ENCODE results near the gene FAM118A. TPM values are rescaled to one million over a fixed set of nuclear protein-coding genes. Genes with fewer than 3 reads are reported as not detected.
"Not testable (repeated sequence)": the region's sequence is repeated elsewhere in the genome, so short reads cannot be mapped to it uniquely, and the experiment has no call there.

Gene FAM118A
- total RNA-seq, 1 donor: 21.7 TPM

DNA sequence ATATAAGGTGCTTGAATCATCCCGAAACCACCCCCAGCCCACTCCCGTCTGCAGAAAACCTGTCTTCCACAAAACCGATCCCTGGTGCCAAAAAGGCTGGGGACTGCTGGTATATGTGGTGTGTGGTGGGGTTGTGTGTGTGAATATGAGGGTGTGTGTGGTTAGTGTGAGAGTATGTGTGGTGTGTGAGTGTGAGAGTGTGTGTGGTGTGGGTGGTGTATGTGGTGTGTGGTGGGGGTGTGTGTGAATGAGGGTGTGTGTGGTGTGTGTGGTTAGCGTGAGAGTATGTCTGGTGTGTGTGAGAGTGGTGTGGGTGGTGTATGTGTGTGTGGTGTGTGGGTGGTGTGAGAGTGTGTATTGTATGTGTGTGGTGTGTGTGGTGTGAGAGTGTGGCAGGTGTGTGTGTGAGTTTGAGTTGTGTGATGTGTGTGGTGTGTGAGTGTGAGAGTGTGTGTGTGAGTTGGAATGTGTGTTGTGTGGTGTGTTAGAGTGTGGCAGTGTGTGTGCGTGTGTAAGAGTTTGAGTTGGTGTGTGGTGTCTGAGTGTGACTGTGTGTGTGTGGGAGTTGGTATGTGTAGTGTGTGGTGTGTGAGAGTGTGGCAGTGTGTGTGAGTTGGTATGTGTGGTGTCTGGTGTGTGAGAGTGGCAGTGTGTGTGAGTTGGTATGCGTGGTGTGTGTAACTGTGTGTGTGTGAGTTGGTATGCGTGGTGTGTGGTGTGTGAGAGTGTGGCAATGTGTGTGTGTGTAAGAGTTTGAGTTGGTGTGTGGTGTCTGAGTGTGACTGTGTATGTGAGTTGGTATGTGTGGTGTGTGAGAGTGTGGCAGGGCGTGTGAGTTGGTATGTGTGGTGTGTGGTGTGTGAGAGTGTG lies 18.4 kb upstream of the FAM118A start:
- Histone ChIP-seq H3K9me3 (ENCODE audit: low read depth, low read length) (no peaks in the 10 kb centered on the region), H3K4me3 (ENCODE audit: insufficient read depth, low read length) (no peak overlapping the region), H3K4me2 (ENCODE audit: insufficient read depth, low read length) (peak overlapping the region; percentile 70), H3K27ac (ENCODE audit: low read depth, low read length) (no peak overlapping the region), H3K4me1 (ENCODE audit: insufficient read depth, low read length) (peaks cover 10% of the 10 kb centered on the region), H2AFZ (ENCODE audit: low read length) (no peak overlapping the region), H3K36me3 (ENCODE audit: insufficient read depth, low read length) (no peaks in the 10 kb centered on the region), H4K20me1 (ENCODE audit: insufficient read depth, low read length) (no peaks in the 10 kb centered on the region), H3K27me3 (ENCODE audit: insufficient read depth, low read length) (peaks cover 10% of the 10 kb centered on the region), H3K79me2 (ENCODE audit: insufficient read depth, low read length) (no peaks in the 10 kb centered on the region)
- TF ChIP-seq, protein P1, sequence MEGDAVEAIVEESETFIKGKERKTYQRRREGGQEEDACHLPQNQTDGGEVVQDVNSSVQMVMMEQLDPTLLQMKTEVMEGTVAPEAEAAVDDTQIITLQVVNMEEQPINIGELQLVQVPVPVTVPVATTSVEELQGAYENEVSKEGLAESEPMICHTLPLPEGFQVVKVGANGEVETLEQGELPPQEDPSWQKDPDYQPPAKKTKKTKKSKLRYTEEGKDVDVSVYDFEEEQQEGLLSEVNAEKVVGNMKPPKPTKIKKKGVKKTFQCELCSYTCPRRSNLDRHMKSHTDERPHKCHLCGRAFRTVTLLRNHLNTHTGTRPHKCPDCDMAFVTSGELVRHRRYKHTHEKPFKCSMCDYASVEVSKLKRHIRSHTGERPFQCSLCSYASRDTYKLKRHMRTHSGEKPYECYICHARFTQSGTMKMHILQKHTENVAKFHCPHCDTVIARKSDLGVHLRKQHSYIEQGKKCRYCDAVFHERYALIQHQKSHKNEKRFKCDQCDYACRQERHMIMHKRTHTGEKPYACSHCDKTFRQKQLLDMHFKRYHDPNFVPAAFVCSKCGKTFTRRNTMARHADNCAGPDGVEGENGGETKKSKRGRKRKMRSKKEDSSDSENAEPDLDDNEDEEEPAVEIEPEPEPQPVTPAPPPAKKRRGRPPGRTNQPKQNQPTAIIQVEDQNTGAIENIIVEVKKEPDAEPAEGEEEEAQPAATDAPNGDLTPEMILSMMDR (IDR thresholded peaks at IDR 0.05; ENCODE audit: extremely low read depth, low read depth, low read length): no peak
- peak; percentile 58 for DNase-seq (ENCODE audit: insufficient read length, low spot score, missing footprints)

DNA sequence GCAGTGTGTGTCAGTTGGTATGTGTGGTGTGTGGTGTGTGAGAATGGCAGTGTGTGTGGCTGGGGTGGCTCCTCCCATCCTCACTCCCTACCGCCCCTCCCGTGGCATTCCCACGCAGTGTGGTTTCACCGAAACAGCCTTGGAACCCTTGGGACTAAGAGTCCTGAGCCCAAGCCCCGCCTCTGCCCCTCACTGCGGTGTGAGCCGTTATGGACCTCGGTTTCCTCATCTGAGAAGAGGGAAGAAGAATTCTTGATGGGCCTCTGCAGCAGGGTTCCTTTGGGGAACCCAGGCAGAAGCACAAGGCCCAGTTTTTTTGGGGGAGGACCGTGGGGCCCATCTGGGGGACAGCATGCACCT lies 17.8 kb upstream of the FAM118A start:
- H3K27ac ChIP-seq (ENCODE audit: low read depth, low read length): no peak overlapping the region
- H3K79me2 ChIP-seq (ENCODE audit: insufficient read depth, low read length): no peaks in the 10 kb centered on the region
- no peak for DNase-seq (ENCODE audit: insufficient read length, low spot score, missing footprints)
- H3K4me1 ChIP-seq (ENCODE audit: insufficient read depth, low read length): peaks cover 10% of the 10 kb centered on the region
- H3K4me2 ChIP-seq (ENCODE audit: insufficient read depth, low read length): no peak overlapping the region
- no peak overlapping the region for H3K4me3 ChIP-seq (ENCODE audit: insufficient read depth, low read length)
- no peaks in the 10 kb centered on the region for H3K36me3 ChIP-seq (ENCODE audit: insufficient read depth, low read length)
- H3K9me3 ChIP-seq (ENCODE audit: low read depth, low read length): no peaks in the 10 kb centered on the region
- TF ChIP-seq, protein P1 (IDR thresholded peaks at IDR 0.05; ENCODE audit: extremely low read depth, low read depth, low read length): no peak
- peaks cover 4% of the 10 kb centered on the region for H3K27me3 ChIP-seq (ENCODE audit: insufficient read depth, low read length)
- H4K20me1 ChIP-seq (ENCODE audit: insufficient read depth, low read length): no peaks in the 10 kb centered on the region
- H2AFZ ChIP-seq (ENCODE audit: low read length): no peak overlapping the region

DNA sequence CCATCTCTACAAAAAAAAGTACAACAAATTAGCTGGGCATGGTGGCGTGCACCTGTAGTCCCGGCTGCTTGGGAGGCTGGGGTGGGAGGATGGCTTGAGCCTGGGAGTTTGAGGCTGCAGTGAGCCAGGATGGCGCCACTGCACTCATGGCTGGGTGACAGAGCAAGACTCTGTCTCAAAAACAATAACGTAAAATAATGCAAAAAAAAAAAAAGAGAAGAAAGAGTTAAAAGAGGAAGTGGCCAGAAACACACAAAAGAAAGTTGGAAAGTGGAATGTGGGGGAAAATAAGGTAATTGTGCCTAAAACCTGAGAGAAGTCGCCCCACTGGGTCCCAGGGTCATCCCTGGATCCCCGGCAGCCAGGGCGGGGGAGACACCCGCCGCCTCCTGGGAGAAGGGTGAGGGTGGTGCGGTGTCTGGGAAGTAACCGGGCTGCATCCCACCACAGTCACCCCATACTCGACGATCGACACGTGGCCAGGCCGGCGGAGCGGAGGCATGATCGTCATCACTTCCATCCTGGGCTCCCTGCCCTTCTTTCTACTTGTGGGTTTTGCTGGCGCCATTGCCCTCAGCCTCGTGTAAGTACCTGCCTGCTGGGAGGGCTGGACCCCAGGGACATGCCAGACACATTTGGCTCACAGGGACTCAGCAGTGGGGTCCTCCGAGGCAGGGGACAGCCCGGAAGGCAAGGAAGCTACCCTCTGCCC lies 16.8 kb upstream of the FAM118A start:
- Histone ChIP-seq H2AFZ (ENCODE audit: low read length) (no peak overlapping the region), H4K20me1 (ENCODE audit: insufficient read depth, low read length) (no peaks in the 10 kb centered on the region), H3K4me3 (ENCODE audit: insufficient read depth, low read length) (no peak overlapping the region), H3K27me3 (ENCODE audit: insufficient read depth, low read length) (no peaks in the 10 kb centered on the region), H3K4me1 (ENCODE audit: insufficient read depth, low read length) (peaks cover 10% of the 10 kb centered on the region), H3K36me3 (ENCODE audit: insufficient read depth, low read length) (no peaks in the 10 kb centered on the region), H3K27ac (ENCODE audit: low read depth, low read length) (no peak overlapping the region), H3K4me2 (ENCODE audit: insufficient read depth, low read length) (no peak overlapping the region), H3K9me3 (ENCODE audit: low read depth, low read length) (no peaks in the 10 kb centered on the region), H3K79me2 (ENCODE audit: insufficient read depth, low read length) (no peaks in the 10 kb centered on the region)
- peak; percentile 80 for DNase-seq (ENCODE audit: insufficient read length, low spot score, missing footprints)
- TF ChIP-seq, protein P1 (IDR thresholded peaks at IDR 0.05; ENCODE audit: extremely low read depth, low read depth, low read length): no peak

DNA sequence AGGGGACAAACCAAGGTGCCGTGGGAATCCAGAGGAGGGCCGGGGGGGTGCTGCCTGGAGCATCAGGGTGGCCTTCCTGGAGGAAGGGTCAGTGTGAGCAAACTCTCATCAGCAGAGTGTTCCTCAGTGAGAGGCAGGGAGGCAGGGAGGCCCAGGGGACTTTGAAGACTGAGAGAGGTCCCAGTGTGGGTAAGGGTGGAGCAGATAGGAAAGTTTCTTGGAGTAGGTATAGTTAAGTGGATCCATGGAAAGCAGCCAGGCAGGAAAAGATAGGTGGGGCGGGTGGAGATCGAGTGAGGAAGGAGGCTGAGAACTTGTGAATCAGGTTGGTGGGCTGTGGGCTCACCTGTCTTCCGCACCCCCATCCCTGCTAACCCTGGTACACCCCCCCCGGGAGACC lies 15.7 kb upstream of the FAM118A start:
- TF ChIP-seq, protein P1 (IDR thresholded peaks at IDR 0.05; ENCODE audit: extremely low read depth, low read depth, low read length): no peak
- no peaks in the 10 kb centered on the region for H3K79me2 ChIP-seq (ENCODE audit: insufficient read depth, low read length)
- peak; percentile 41 for DNase-seq (ENCODE audit: insufficient read length, low spot score, missing footprints)
- H2AFZ ChIP-seq (ENCODE audit: low read length): no peak overlapping the region
- no peak overlapping the region for H3K4me3 ChIP-seq (ENCODE audit: insufficient read depth, low read length)
- no peak overlapping the region for H3K4me2 ChIP-seq (ENCODE audit: insufficient read depth, low read length)
- no peaks in the 10 kb centered on the region for H3K9me3 ChIP-seq (ENCODE audit: low read depth, low read length)
- H3K4me1 ChIP-seq (ENCODE audit: insufficient read depth, low read length): peaks cover 10% of the 10 kb centered on the region
- H3K27ac ChIP-seq (ENCODE audit: low read depth, low read length): no peak overlapping the region
- no peaks in the 10 kb centered on the region for H4K20me1 ChIP-seq (ENCODE audit: insufficient read depth, low read length)
- no peaks in the 10 kb centered on the region for H3K27me3 ChIP-seq (ENCODE audit: insufficient read depth, low read length)
- H3K36me3 ChIP-seq (ENCODE audit: insufficient read depth, low read length): no peaks in the 10 kb centered on the region

DNA sequence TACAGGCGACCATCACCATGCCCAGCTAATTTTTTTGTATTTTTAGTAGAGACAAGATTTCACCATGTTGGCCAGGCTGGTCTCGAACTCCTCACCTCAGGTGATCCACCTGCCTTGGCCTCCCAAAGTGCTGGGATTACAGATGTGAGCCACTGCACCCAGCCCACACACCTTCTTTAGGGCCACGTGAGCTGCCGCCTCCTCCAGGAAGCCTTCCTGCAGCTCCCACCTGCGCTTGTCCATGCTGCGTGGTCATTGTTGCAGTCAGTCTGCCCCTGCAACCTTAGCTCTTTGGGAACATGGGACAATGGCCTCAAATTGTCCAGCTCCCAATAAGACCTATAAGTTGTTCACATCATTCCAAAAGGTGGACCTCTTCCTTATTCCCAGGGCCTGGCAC lies 14.7 kb upstream of the FAM118A start:
- not testable (repeated sequence) for H3K36me3 ChIP-seq (ENCODE audit: insufficient read depth, low read length); H3K27me3 ChIP-seq (ENCODE audit: insufficient read depth, low read length); H3K9me3 ChIP-seq (ENCODE audit: low read depth, low read length); H3K79me2 ChIP-seq (ENCODE audit: insufficient read depth, low read length); H2AFZ ChIP-seq (ENCODE audit: low read length); H3K4me1 ChIP-seq (ENCODE audit: insufficient read depth, low read length); H3K27ac ChIP-seq (ENCODE audit: low read depth, low read length); H3K4me2 ChIP-seq (ENCODE audit: insufficient read depth, low read length); DNase-seq (ENCODE audit: insufficient read length, low spot score, missing footprints); H4K20me1 ChIP-seq (ENCODE audit: insufficient read depth, low read length); H3K4me3 ChIP-seq (ENCODE audit: insufficient read depth, low read length)
